K562 (cell line): ENCODE measurements around the gene SURF4.

Experiments
- CBX3 ChIP-seq, 2 experiments: IDR thresholded peaks; 1 replicate in 1 of 2; 2 replicates in 1 of 2; pipeline ENCODE4 v1.6.1; 2012; ENCODE audit warnings: inconsistent platforms in 2 of 2, low read length in 2 of 2, borderline replicate concordance in 1 of 2, control low read depth in 1 of 2
- FOS ChIP-seq: IDR thresholded peaks from 3 replicates; pipeline ENCODE4 v1.6.1; 2011; ENCODE audit not compliant: insufficient read length; ENCODE audit errors: extremely low read depth
- JUN ChIP-seq, 2 experiments: sonication (generic) in 1 of 2; formaldehyde crosslinking in 1 of 2; IDR thresholded peaks; 2 replicates each; pipeline versions ENCODE4 v1.6.1 to v1.8.0; 2012 to 2022; ENCODE audit warnings: borderline replicate concordance in 2 of 2, mild to moderate bottlenecking in 2 of 2, improper control_type of control experiment in 1 of 2, low read depth in 1 of 2, low read length in 1 of 2, missing genetic modification reagents in 1 of 2
- POLR2A ChIP-seq: fragments of 450-650 bp; conservative IDR thresholded peaks from 2 replicates; pipeline ENCODE4 v1.6.1; 2016
- ZNF134 ChIP-seq: fragments of 250-450 bp; sonication (Bioruptor Pico); conservative IDR thresholded peaks from 2 replicates; pipeline ENCODE4 v1.4.0; 2020
- ZNF589 ChIP-seq: fragments of 200-800 bp; sonication (Bioruptor generic); IDR thresholded peaks from 2 replicates; pipeline ENCODE4 v1.6.1; 2016; ENCODE audit warnings: low read depth, missing genetic modification characterization, missing compliant biosample characterization

DNA sequence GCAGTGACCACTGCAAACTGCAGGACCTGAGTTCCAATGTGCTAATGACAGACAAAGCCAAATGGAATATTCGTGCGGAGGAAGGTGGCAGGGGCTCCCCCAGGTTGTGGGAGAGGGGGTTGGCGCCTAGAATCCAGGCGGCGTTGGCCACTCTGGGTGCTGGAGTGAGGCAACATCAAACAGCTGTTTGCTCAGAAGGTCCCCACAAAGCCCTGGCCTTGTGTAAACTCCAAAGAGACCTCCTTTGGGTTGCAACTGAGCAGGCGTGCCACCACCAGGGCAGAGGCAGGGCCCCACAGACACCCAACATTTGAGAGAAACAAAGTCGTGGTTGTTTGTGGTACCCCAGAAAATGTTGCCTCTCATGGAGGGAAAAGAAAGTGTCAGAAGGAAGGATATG, 14.9 kb upstream of the SURF4 start:
- TF ChIP-seq FOS (no peak), ZNF589 (CRISPR knock-in tag) (no peak), JUN (IDR thresholded peaks at IDR 0.05; ENCODE audit: borderline replicate concordance, low read depth, low read length) (no peak), JUN (CRISPR knock-in tag; IDR thresholded peaks at IDR 0.05; ENCODE audit: borderline replicate concordance) (no peak), CBX3 (IDR thresholded peaks at IDR 0.05; ENCODE audit: borderline replicate concordance in 1 of 2, low read length in 2 of 2) (no peak), ZNF134 (CRISPR knock-in tag) (no peak), POLR2A (no peak)
